Endothelial cell of umbilical vein (primary cell): ENCODE data around the gene SLC8A1. TPM values are rescaled to one million over a fixed set of nuclear protein-coding genes. Genes with fewer than 3 reads are reported as not detected.

Experiments used
- BruUV-seq: library from RNA; stranded (reverse); fragments of 400-500 nt; replicated peaks from 2 replicates; lab custom pipeline; 2021; lab: Mats Ljungman, UMichigan
- CTCF ChIA-PET: fragments of 300-600, 350-600 bp; sonication (Branson Sonifier 250); formaldehyde crosslinking; loops from one replicate; lab custom pipeline; 2021; ENCODE audit warnings: antibody characterized with exemption, inconsistent platforms; lab: Charles Lee
- POLR2A ChIA-PET: fragments of 300-600, 350-600 bp; sonication (Branson Sonifier 250); formaldehyde crosslinking; loops from one replicate; lab custom pipeline; 2021; ENCODE audit warnings: antibody characterized with exemption, inconsistent platforms; lab: Charles Lee
- DNase-seq: peaks from one replicate; pipeline ENCODE4 v3.0.0-alpha.2; 2011; ENCODE audit warnings: low read depth, low spot score
- FAIRE-seq: peaks from 2 replicates; lab custom pipeline; 2011; peaks lifted over from hg19 to GRCh38; lab: Jason Lieb, UNC
- H2AFZ ChIP-seq: 2 replicates; pipeline ENCODE4 v1.6.0; 2012; ENCODE audit warnings: low read depth, low read length, control low read depth, inconsistent platforms
- H3K27ac ChIP-seq: 2 replicates; pipeline ENCODE4 v1.5.1; 2011; ENCODE audit warnings: low read depth, mild to moderate bottlenecking, control low read depth, low read length, moderate library complexity; ENCODE audit not compliant: insufficient read depth
- H3K27me3 ChIP-seq, 2 experiments: 2 replicates each; pipeline versions ENCODE4 v1.6.0 to v1.6.1; 2011; ENCODE audit warnings: low read length in 2 of 2, mixed read lengths in 1 of 2; ENCODE audit not compliant: control insufficient read depth in 2 of 2, insufficient read depth in 2 of 2
- H3K36me3 ChIP-seq, 2 experiments: 2 replicates in 1 of 2; 3 replicates in 1 of 2; pipeline ENCODE4 v1.5.1; 2011; ENCODE audit warnings: low read length in 2 of 2, mild to moderate bottlenecking in 1 of 2, moderate library complexity in 1 of 2; ENCODE audit not compliant: control insufficient read depth in 2 of 2, insufficient read depth in 2 of 2; ENCODE audit errors: extremely low read depth in 1 of 2
- H3K4me1 ChIP-seq: 3 replicates; pipeline ENCODE4 v1.5.1; 2011; ENCODE audit warnings: mild to moderate bottlenecking, low read length; ENCODE audit not compliant: control insufficient read depth, insufficient read depth; ENCODE audit errors: extremely low read depth
- H3K4me2 ChIP-seq: 2 replicates; pipeline ENCODE4 v1.6.1; 2011; ENCODE audit warnings: low read length, control low read depth, mixed read lengths; ENCODE audit not compliant: insufficient read depth
- H3K4me3 ChIP-seq, 3 experiments: fragments of 200-600 bp in 1 of 3; sonication (generic), shearing (Covaris generic) in 1 of 3; replicated peaks in 1 of 3; 2 replicates each; pipeline ENCODE4 v1.5.1; 2011 to 2016; ENCODE audit warnings: control low read depth in 3 of 3, low read length in 3 of 3, mild to moderate bottlenecking in 2 of 3, inconsistent platforms in 1 of 3, low read depth in 1 of 3, moderate library complexity in 1 of 3; ENCODE audit not compliant: insufficient read depth in 1 of 3
- H3K79me2 ChIP-seq: 2 replicates; pipeline ENCODE4 v1.6.0; 2012; ENCODE audit warnings: low read length, inconsistent platforms; ENCODE audit not compliant: control insufficient read depth, insufficient read depth
- H3K9ac ChIP-seq: replicated peaks from 2 replicates; pipeline ENCODE3; 2011; ENCODE audit warnings: low read length, control low read depth; ENCODE audit not compliant: insufficient read depth; ENCODE audit errors: extremely low read depth
- H3K9me1 ChIP-seq: replicated peaks from 3 replicates; pipeline ENCODE4 v1.6.0; 2011; ENCODE audit warnings: mild to moderate bottlenecking, low read length; ENCODE audit not compliant: control insufficient read depth, insufficient read depth; ENCODE audit errors: extremely low read depth
- H3K9me3 ChIP-seq: replicated peaks from 2 replicates; pipeline ENCODE4 v1.5.1; 2012; ENCODE audit warnings: low read length, inconsistent platforms; ENCODE audit not compliant: control insufficient read depth, insufficient read depth
- H4K20me1 ChIP-seq: replicated peaks from 2 replicates; pipeline ENCODE3; 2011; ENCODE audit warnings: mild to moderate bottlenecking, low read length; ENCODE audit not compliant: control insufficient read depth, insufficient read depth; ENCODE audit errors: extremely low read depth
- CTCF ChIP-seq, 2 donors: IDR thresholded peaks; 1 replicate in 1 of 2; 2 replicates in 1 of 2; pipeline ENCODE4 v1.5.1; 2011; ENCODE audit warnings: low read length in 2 of 2, mild to moderate bottlenecking in 2 of 2, moderate library complexity in 2 of 2, control low read depth in 1 of 2, inconsistent platforms in 1 of 2, low read depth in 1 of 2; ENCODE audit not compliant: insufficient read depth in 1 of 2; ENCODE audit errors: extremely low read depth in 1 of 2
- EZH2 ChIP-seq: IDR thresholded peaks from 2 replicates; pipeline ENCODE4 v1.6.1; 2012; ENCODE audit warnings: borderline replicate concordance, low read depth, mild to moderate bottlenecking, moderate library complexity, low read length, inconsistent platforms; ENCODE audit not compliant: severe bottlenecking
- FOS ChIP-seq: IDR thresholded peaks from 2 replicates; pipeline ENCODE4 v1.6.1; 2011; ENCODE audit warnings: mild to moderate bottlenecking, low read length, moderate library complexity, borderline replicate concordance; ENCODE audit not compliant: insufficient read depth
- GATA2 ChIP-seq: IDR thresholded peaks from 2 replicates; pipeline ENCODE4 v1.7.0; 2011; ENCODE audit warnings: low read depth, mild to moderate bottlenecking, moderate library complexity, mixed read lengths, low read length; ENCODE audit not compliant: insufficient read length, insufficient read depth
- JUN ChIP-seq: IDR thresholded peaks from 2 replicates; pipeline ENCODE4 v1.6.1; 2011; ENCODE audit warnings: borderline replicate concordance, low read depth; ENCODE audit not compliant: insufficient read length, insufficient read depth
- MAX ChIP-seq: IDR thresholded peaks from 2 replicates; pipeline ENCODE4 v1.6.1; 2011; ENCODE audit not compliant: insufficient read depth, insufficient read length
- MYC ChIP-seq: IDR thresholded peaks from one replicate; pipeline ENCODE4 v1.6.1; 2011; ENCODE audit warnings: mild to moderate bottlenecking, low read depth, low read length
- POLR2A ChIP-seq: IDR thresholded peaks from 2 replicates; pipeline ENCODE4 v1.6.1; 2012; ENCODE audit warnings: low read depth, mild to moderate bottlenecking, control low read depth, low read length
- POLR2AphosphoS5 ChIP-seq: IDR thresholded peaks from 2 replicates; pipeline ENCODE4 v1.6.1; 2012; ENCODE audit warnings: low read depth, mild to moderate bottlenecking, control low read depth, low read length, moderate library complexity; ENCODE audit not compliant: insufficient read depth
- dilution Hi-C: fragments of 300-500 bp; cut with MboI; formaldehyde crosslinking; loops from one replicate; pipeline ENCODE4 v1.15.0; 2019; ENCODE audit warnings: low sequenced_read_pairs; ENCODE audit not compliant: extremely low pct_ligation_motif_present
- intact Hi-C: fragments of 100-400 bp; cut with micrococcal nuclease; formaldehyde crosslinking; loops from one replicate; pipeline ENCODE4 v1.10.0; 2022
- polyA plus RNA-seq, 4 experiments: library from polyadenylated mRNA; depleted of rRNA in 3 of 4; stranded (reverse) in 3 of 4; unstranded in 1 of 4; fragments of >200 nt; gene quantifications; 2 replicates each; pipeline versions ENCODE4 v1.2.1 to v1.2.3, GENCODE V29; 2011 to 2012; ENCODE audit warnings: missing spikeins in 1 of 4
- total RNA-seq: library from RNA; stranded (reverse); gene quantifications from 2 replicates; pipeline ENCODE4 v1.2.3, GENCODE V29; 2021

Gene SLC8A1
- total and polyA plus RNA-seq, 2 donors (not counting 3 experiments of a cell fraction or from before 2014, with no cell fraction given) = 0.19 to 1.8 TPM

- no peaks in the 10 kb centered on the region for H3K9me3 ChIP-seq
- no peak overlapping the region for H3K9ac ChIP-seq
- no TSS peak for BruUV-seq
Measured at GRCh38 chr2:40318921-40319320, 133.0 kb downstream of the SLC8A1 start.

More at GRCh38 chr2:40318921-40319320, 133.0 kb downstream of the SLC8A1 start:
- H3K27me3 ChIP-seq = no peaks in the 10 kb centered on the region
- H2AFZ ChIP-seq = no peak overlapping the region
- H3K9me1 ChIP-seq = no peaks in the 10 kb centered on the region
- ChIA-PET POLR2A (no interaction called here), CTCF (interaction anchor here (0.9 to 1.5 kb wide), 2 partner anchors 10 to 14 kb away, joined by 3 to 9 read pairs; no protein-coding TSS in a partner anchor)
- intact Hi-C loops (no loop called here), dilution Hi-C loops (no loop called here)
- no peaks in the 10 kb centered on the region for H4K20me1 ChIP-seq
- H3K79me2 ChIP-seq = no peaks in the 10 kb centered on the region
- no peaks in the 10 kb centered on the region for H3K36me3 ChIP-seq
- no peak overlapping the region for H3K4me3 ChIP-seq
- no peak for TF ChIP-seq POLR2AphosphoS5
- no peak for TF ChIP-seq CTCF (IDR thresholded peaks at IDR 0.05; ENCODE audit: extremely low read depth in 1 of 2, insufficient read depth in 1 of 2, low read depth in 1 of 2, low read length in 2 of 2)
- TF ChIP-seq JUN = no peak
- TF ChIP-seq MAX = no peak
- no peak for TF ChIP-seq GATA2
- TF ChIP-seq POLR2A = no peak
- no peak for TF ChIP-seq MYC
- no peak for TF ChIP-seq FOS
- no peak for TF ChIP-seq EZH2
- no peak overlapping the region for H3K27ac ChIP-seq
- FAIRE-seq (no peak), DNase-seq (no peak)
- no peak overlapping the region for H3K4me2 ChIP-seq
- no peaks in the 10 kb centered on the region for H3K4me1 ChIP-seq
